Tibial artery (tissue), 4 donors: Measurements from ENCODE around the gene FLNB.
"Not testable (repeated sequence)": the region's sequence is repeated elsewhere in the genome, so short reads cannot be mapped to it uniquely, and the experiment has no call there.

Source experiments
- DNase-seq, 2 donors: peaks; one replicate each; pipeline ENCODE4 v3.0.0-alpha.2; 2019
- H3K27ac ChIP-seq, 2 donors: fragments of 200-600 bp; sonication (generic) in 1 of 2; 1 replicate in 1 of 2; 2 replicates in 1 of 2; pipeline ENCODE4 v1.5.1; 2018 to 2019; ENCODE audit warnings: mild to moderate bottlenecking in 1 of 2
- H3K27me3 ChIP-seq, 2 donors: fragments of 200-600 bp; sonication (generic) in 1 of 2; one replicate each; pipeline versions ENCODE4 v1.5.1 to v1.6.0; 2016 to 2019
- H3K36me3 ChIP-seq, 3 donors: fragments of 200-600 bp; sonication (generic) in 2 of 3; one replicate each; pipeline ENCODE4 v1.5.1; 2016 to 2019; ENCODE audit warnings: mild to moderate bottlenecking in 2 of 3
- H3K4me1 ChIP-seq, 4 donors: fragments of 200-600 bp; sonication (generic) in 2 of 4; 1 replicate in 3 of 4; 2 replicates in 1 of 4; pipeline ENCODE4 v1.5.1; 2016 to 2019
- H3K4me3 ChIP-seq, 2 donors: fragments of 200-600 bp; sonication (generic) in 1 of 2; 1 replicate in 1 of 2; 2 replicates in 1 of 2; pipeline ENCODE4 v1.5.1; 2018 to 2019; ENCODE audit warnings: mild to moderate bottlenecking in 2 of 2
- H3K9me3 ChIP-seq, 3 donors: fragments of 200-600 bp; sonication (generic) in 1 of 3; one replicate each; pipeline ENCODE4 v1.5.1; 2016 to 2019
- CTCF ChIP-seq, 2 experiments: fragments of 200-600 bp in 1 of 2; fragments of 450-650 bp in 1 of 2; IDR thresholded peaks; one replicate each; pipeline ENCODE4 v1.5.1; 2017 to 2019; ENCODE audit warnings: antibody characterized with exemption in 2 of 2, mild to moderate bottlenecking in 1 of 2, moderate library complexity in 1 of 2
- intact Hi-C: fragments of 100-400 bp; cut with DNase I; formaldehyde crosslinking; loops from one replicate; pipeline ENCODE4 v1.15.0; 2023; ENCODE audit warnings: low total_unique reads

Gene FLNB

GRCh38 chr3:57982561-57983243 is 25.5 kb upstream of the FLNB start:
- intact Hi-C loops, result no loop called here

GRCh38 chr3:57983734-57984518 is 24.3 kb upstream of the FLNB start:
- DNase-seq, result peak; percentile 72 to 78
- H3K36me3 ChIP-seq, result no peaks in the 10 kb centered on the region
- H3K27me3 ChIP-seq, result no peaks in the 10 kb centered on the region
- H3K4me1 ChIP-seq, result peaks cover 0 to 6% (median 2%) of the 10 kb centered on the region in 4 donors
- TF ChIP-seq CTCF (IDR thresholded peaks at IDR 0.05), result no peak
- no peaks in the 10 kb centered on the region for H3K9me3 ChIP-seq
- no peak overlapping the region for H3K4me3 ChIP-seq
- intact Hi-C loops, result no loop called here
- no peak overlapping the region for H3K27ac ChIP-seq

More at GRCh38 chr3:57982561-57983243, 25.5 kb upstream of the FLNB start:
- Histone ChIP-seq H3K4me3 (no peak overlapping the region), H3K27ac (no peak overlapping the region), H3K9me3 (no peaks in the 10 kb centered on the region), H3K4me1 (peaks cover 0 to 6% (median 2%) of the 10 kb centered on the region in 4 donors), H3K27me3 (no peaks in the 10 kb centered on the region), H3K36me3 (no peaks in the 10 kb centered on the region)
- TF ChIP-seq CTCF (IDR thresholded peaks at IDR 0.05), result no peak
- no peak for DNase-seq

- Histone ChIP-seq H3K4me3 (no peak overlapping the region), H3K9me3 (no peaks in the 10 kb centered on the region), H3K27me3 (no peaks in the 10 kb centered on the region), H3K4me1 (peaks cover 0 to 6% (median 2%) of the 10 kb centered on the region in 4 donors), H3K36me3 (no peaks in the 10 kb centered on the region), H3K27ac (no peak overlapping the region)
- no peak for TF ChIP-seq CTCF (IDR thresholded peaks at IDR 0.05)
- intact Hi-C loops, result no loop called here
- DNase-seq, result no peak
These were observed 22.8 kb upstream of the FLNB start for GRCh38 chr3:57985176-57985983.

GRCh38 chr3:57985984-57986246 is 22.3 kb upstream of the FLNB start:
- Histone ChIP-seq H3K9me3 (no peaks in the 10 kb centered on the region), H3K27ac (no peak overlapping the region), H3K4me1 (peaks cover 0 to 6% (median 2%) of the 10 kb centered on the region in 4 donors), H3K36me3 (no peaks in the 10 kb centered on the region), H3K4me3 (no peak overlapping the region), H3K27me3 (no peaks in the 10 kb centered on the region)
- DNase-seq, result no peak
- TF ChIP-seq CTCF (IDR thresholded peaks at IDR 0.05), result no peak
- intact Hi-C loops, result no loop called here

GRCh38 chr3:57986261-57986660 is 22.0 kb upstream of the FLNB start:
- TF ChIP-seq CTCF (IDR thresholded peaks at IDR 0.05), result no peak
- DNase-seq, result no peak
- Histone ChIP-seq H3K4me3 (no peak overlapping the region), H3K27me3 (no peaks in the 10 kb centered on the region), H3K36me3 (no peaks in the 10 kb centered on the region), H3K27ac (no peak overlapping the region), H3K4me1 (peaks cover 0 to 6% (median 2%) of the 10 kb centered on the region in 4 donors), H3K9me3 (no peaks in the 10 kb centered on the region)
- intact Hi-C loops, result no loop called here

DNA sequence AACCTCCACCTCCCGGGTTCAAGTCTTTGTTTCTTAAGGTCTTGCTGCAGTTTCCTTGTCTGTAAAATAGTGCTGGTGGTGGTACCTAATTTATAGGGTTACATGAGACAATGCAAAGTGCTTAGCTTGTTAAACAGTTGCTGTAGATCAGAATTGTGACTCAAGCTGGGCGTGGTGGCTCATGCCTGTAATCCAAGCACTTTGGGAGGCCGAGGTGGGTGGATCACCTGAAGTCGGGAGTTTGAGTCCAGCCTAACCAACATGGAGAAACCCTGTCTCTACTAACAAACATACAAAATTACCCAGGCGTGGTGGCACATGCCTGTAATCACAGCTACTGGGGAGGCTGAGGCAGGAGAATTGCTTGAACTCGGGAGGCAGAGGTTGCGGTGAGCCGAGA is 19.0 kb upstream of the FLNB start:
- H3K9me3 ChIP-seq, H3K36me3 ChIP-seq, H3K4me1 ChIP-seq, intact Hi-C loops, H3K27me3 ChIP-seq, H3K27ac ChIP-seq, H3K4me3 ChIP-seq, DNase-seq: not testable (repeated sequence)
